Naive thymus-derived CD4-positive, alpha-beta T cell (primary cell): ENCODE measurements around the gene OR4D10. TPM values are rescaled to one million over a fixed set of nuclear protein-coding genes. Genes with fewer than 3 reads are reported as not detected.
"Not testable (repeated sequence)": the region's sequence is repeated elsewhere in the genome, so short reads cannot be mapped to it uniquely, and the experiment has no call there.

ENCODE experiments used
- ATAC-seq: fragments of 150-1000 bp; cut with Tn5 transposase; 2 replicates; pipeline ENCODE4 v1.10.0; 2021; ENCODE audit warnings: mild to moderate bottlenecking, moderate library complexity
- CTCF ChIA-PET: fragments of 350-600 bp; sonication (Branson Sonifier 250); formaldehyde crosslinking; loops from one replicate; lab custom pipeline; 2021; ENCODE audit warnings: antibody characterized with exemption; lab: Charles Lee
- POLR2A ChIA-PET: fragments of 350-600 bp; sonication (Branson Sonifier 250); formaldehyde crosslinking; loops from one replicate; lab custom pipeline; 2021; ENCODE audit warnings: antibody characterized with exemption, inconsistent platforms; lab: Charles Lee
- DNase-seq, 9 donors: peaks; one replicate each; pipeline versions ENCODE4 v3.0.0 to v3.0.0-alpha.2; 2020 to 2022; ENCODE audit warnings: mixed read lengths in 1 of 9
- H3K27ac ChIP-seq: one replicate; pipeline ENCODE4 v1.7.0; 2013; ENCODE audit warnings: mild to moderate bottlenecking, low read depth, low read length, moderate library complexity
- H3K27me3 ChIP-seq, 2 donors: one replicate each; pipeline ENCODE4 v1.7.0; 2013; ENCODE audit warnings: low read length in 2 of 2, mild to moderate bottlenecking in 2 of 2, moderate library complexity in 2 of 2; ENCODE audit not compliant: control insufficient read depth in 2 of 2, insufficient read depth in 2 of 2
- H3K36me3 ChIP-seq, 3 experiments: 1 replicate in 2 of 3; 2 replicates in 1 of 3; pipeline ENCODE4 v1.7.0; 2013; ENCODE audit warnings: low read length in 3 of 3, mild to moderate bottlenecking in 3 of 3, moderate library complexity in 1 of 3; ENCODE audit not compliant: insufficient read depth in 3 of 3, control insufficient read depth in 2 of 3
- H3K4me1 ChIP-seq, 2 donors: one replicate each; pipeline ENCODE4 v1.7.0; 2013; ENCODE audit warnings: low read length in 2 of 2, mild to moderate bottlenecking in 2 of 2, moderate library complexity in 1 of 2; ENCODE audit not compliant: control insufficient read depth in 2 of 2, insufficient read depth in 2 of 2
- H3K4me3 ChIP-seq: 2 replicates; pipeline ENCODE4 v1.7.0; 2013; ENCODE audit warnings: mild to moderate bottlenecking, low read length
- H3K9me3 ChIP-seq, 3 experiments: 1 replicate in 2 of 3; 2 replicates in 1 of 3; pipeline ENCODE4 v1.7.0; 2013; ENCODE audit warnings: low read length in 3 of 3; ENCODE audit not compliant: control insufficient read depth in 2 of 3
- H3K27ac Mint-ChIP-seq, 9 donors: one replicate each; pipeline ENCODE4 v1.8.0; 2020 to 2022; ENCODE audit warnings: mixed read lengths in 9 of 9, mild to moderate bottlenecking in 8 of 9, moderate library complexity in 5 of 9, inconsistent platforms in 2 of 9
- H3K27me3 Mint-ChIP-seq, 5 donors: one replicate each; pipeline ENCODE4 v1.8.0; 2021 to 2022; ENCODE audit warnings: mixed read lengths in 5 of 5, mild to moderate bottlenecking in 1 of 5
- H3K36me3 Mint-ChIP-seq, 5 donors: one replicate each; pipeline ENCODE4 v1.8.0; 2020 to 2022; ENCODE audit warnings: mixed read lengths in 5 of 5, mild to moderate bottlenecking in 3 of 5, inconsistent platforms in 1 of 5
- H3K4me1 Mint-ChIP-seq, 7 donors: one replicate each; pipeline ENCODE4 v1.8.0; 2020 to 2022; ENCODE audit warnings: mixed read lengths in 7 of 7, mild to moderate bottlenecking in 3 of 7, inconsistent platforms in 1 of 7
- H3K4me3 Mint-ChIP-seq, 10 donors: one replicate each; pipeline ENCODE4 v1.8.0; 2020 to 2022; ENCODE audit warnings: mild to moderate bottlenecking in 10 of 10, mixed read lengths in 10 of 10, moderate library complexity in 6 of 10, inconsistent platforms in 2 of 10
- H3K9me3 Mint-ChIP-seq, 11 donors: one replicate each; pipeline ENCODE4 v1.8.0; 2020 to 2022; ENCODE audit warnings: mixed read lengths in 11 of 11, mild to moderate bottlenecking in 4 of 11, inconsistent platforms in 1 of 11, moderate library complexity in 1 of 11
- intact Hi-C, 2 donors: fragments of 100-400 bp; cut with micrococcal nuclease; formaldehyde crosslinking; loops; one replicate each; pipeline ENCODE4 v1.15.1; 2023
- polyA plus RNA-seq, 2 donors: library from polyadenylated mRNA; unstranded; fragments of 300-500 nt; fragmentation: Illumina TruSeq; gene quantifications; one replicate each; pipeline ENCODE4 v1.2.3, GENCODE V29; 2021
- total RNA-seq, 6 experiments: library from RNA in 5 of 6; stranded (reverse) in 5 of 6; gene quantifications; 1 replicate in 5 of 6; 2 replicates in 1 of 6; pipeline ENCODE4 v1.2.3 and lab custom pipeline; 2021 to 2026

Gene OR4D10
- total and polyA plus RNA-seq, 7 experiments from 2014 or later, result not detected

DNA sequence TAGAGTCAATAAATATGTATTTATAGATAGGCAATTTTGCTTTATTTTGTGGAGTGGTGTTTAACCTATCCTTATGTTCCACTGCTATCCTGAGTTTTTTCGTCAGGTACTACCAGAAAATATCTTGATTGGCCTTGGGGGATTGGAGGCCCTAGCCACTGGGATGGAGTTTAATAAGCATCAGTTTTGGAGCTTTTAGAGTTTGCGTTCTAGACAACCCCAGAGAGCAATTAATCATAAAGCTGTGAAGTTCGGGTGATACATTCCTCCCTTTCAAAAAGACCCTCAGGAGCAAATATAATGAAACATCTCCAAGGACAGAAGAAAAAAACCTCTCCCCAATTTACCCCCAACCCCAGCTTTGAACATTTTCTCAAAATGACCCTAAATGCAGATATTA is 36.9 kb upstream of the OR4D10 start, which contains the start of gene OR5A1:
TSS of gene OR5A1 (plus strand) at position 301 of the 400 bp plus-strand sequence. CDS start 6,700 bp downstream, outside the sequence.
- no peaks in the 10 kb centered on the region for H3K4me1 ChIP-seq
- no peaks in the 10 kb centered on the region for H3K9me3 Mint-ChIP-seq
- peaks cover 0 to 2% (median 0%) of the 10 kb centered on the region in 7 donors for H3K4me1 Mint-ChIP-seq
- no peaks in the 10 kb centered on the region for H3K36me3 Mint-ChIP-seq
- H3K4me3 ChIP-seq, result no peak within 1 kb of the TSS
- ChIA-PET POLR2A (no interaction called here), CTCF (no interaction called here)
- ATAC-seq (no peak), DNase-seq (no peak)
- intact Hi-C loops, result no loop called here
- H3K27me3 Mint-ChIP-seq, result peaks cover 0 to 16% (median 9%) of the 10 kb centered on the region in 5 donors
- peaks cover 0 to 3% of the 10 kb centered on the region in 2 donors for H3K27me3 ChIP-seq
- no peak within 1 kb of the TSS for H3K27ac ChIP-seq
- H3K36me3 ChIP-seq, result no peaks in the 10 kb centered on the region
- no peak within 1 kb of the TSS for H3K4me3 Mint-ChIP-seq
- H3K27ac Mint-ChIP-seq, result no peak within 1 kb of the TSS
- H3K9me3 ChIP-seq, result no peaks in the 10 kb centered on the region

DNA sequence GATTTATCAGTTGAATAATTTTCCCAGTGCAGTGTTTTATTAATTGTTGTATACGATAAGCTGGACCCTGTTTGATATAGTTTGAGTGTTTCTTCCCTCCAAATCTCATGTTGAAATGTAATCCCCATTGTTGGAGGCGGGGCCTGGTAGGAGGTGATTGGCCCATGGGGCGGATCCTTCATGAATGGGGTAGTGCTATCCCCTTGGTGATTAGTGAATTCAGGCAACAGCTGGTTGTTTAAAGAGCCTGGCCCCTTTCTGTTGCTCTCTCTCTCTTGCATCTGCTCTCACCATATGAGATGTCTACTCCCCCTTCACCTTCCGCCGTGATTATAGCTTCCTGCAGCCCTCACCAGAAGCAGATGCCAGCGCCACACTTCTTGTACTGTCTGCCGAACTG is 35.3 kb upstream of the OR4D10 start:
- ATAC-seq (no peak), DNase-seq (no peak)
- Mint-ChIP-seq H3K36me3 (no peaks in the 10 kb centered on the region), H3K27ac (no peak overlapping the region), H3K4me1 (peaks cover 0 to 2% (median 0%) of the 10 kb centered on the region in 7 donors), H3K9me3 (no peaks in the 10 kb centered on the region), H3K27me3 (peaks cover 0 to 18% (median 8%) of the 10 kb centered on the region in 5 donors), H3K4me3 (no peak overlapping the region)
- ChIA-PET CTCF (no interaction called here), POLR2A (no interaction called here)
- Histone ChIP-seq H3K27ac (no peak overlapping the region), H3K9me3 (no peaks in the 10 kb centered on the region), H3K36me3 (no peaks in the 10 kb centered on the region), H3K4me1 (no peaks in the 10 kb centered on the region), H3K27me3 (no peaks in the 10 kb centered on the region), H3K4me3 (no peak overlapping the region)
- intact Hi-C loops, result no loop called here

DNA sequence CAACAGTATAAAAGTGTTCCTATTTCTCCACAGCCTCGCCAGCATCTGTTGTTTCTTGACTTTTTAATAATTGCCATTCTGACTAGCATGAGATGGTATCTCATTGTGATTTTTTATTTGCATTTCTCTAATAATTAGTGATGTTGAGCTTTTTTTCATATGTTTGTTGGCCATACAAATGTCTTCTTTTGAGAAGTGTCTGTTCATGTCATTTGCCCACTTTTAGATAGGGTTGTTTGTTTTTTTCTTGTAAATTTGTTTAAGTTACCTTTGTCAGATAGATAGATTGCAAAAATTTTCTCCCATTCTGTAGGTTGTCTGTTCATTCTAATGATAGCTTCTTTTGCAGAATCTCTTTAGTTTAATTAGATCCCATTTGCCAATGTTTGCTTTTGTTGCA is 27.5 kb upstream of the OR4D10 start:
- H3K27ac ChIP-seq, ATAC-seq, H3K36me3 ChIP-seq, H3K4me1 Mint-ChIP-seq, DNase-seq, H3K27me3 ChIP-seq, POLR2A ChIA-PET, intact Hi-C loops, H3K36me3 Mint-ChIP-seq, H3K4me3 ChIP-seq, H3K9me3 ChIP-seq, H3K27ac Mint-ChIP-seq, H3K4me1 ChIP-seq, H3K4me3 Mint-ChIP-seq: not testable (repeated sequence)
- Mint-ChIP-seq H3K27me3 (peaks cover 5 to 19% (median 7%) of the 10 kb centered on the region in 5 donors), H3K9me3 (peaks cover 0 to 19% (median 6%) of the 10 kb centered on the region in 11 donors)
- CTCF ChIA-PET, result interaction anchor here (0.7 kb wide), 1 partner anchor 1107 kb away, joined by 3 read pairs; no protein-coding TSS in a partner anchor

DNA sequence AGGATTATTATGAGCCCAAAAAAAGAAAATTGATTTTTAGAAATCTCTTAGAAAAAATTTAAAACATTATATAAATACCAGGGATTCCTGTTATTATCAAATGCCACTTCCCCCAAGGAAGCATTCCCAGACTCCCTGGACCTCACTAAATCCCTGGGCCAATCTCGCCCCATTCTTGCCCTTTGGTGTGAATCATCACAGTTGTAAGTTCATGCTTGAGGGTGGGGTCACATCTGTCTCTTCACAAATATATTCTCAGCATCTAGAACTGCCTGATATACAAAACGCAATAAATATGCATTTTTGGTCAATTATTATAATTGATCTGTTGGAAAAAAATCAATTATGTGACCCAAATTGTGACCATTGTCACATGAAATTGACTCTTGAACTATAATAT is 24.6 kb upstream of the OR4D10 start:
- intact Hi-C loops, result no loop called here

DNA sequence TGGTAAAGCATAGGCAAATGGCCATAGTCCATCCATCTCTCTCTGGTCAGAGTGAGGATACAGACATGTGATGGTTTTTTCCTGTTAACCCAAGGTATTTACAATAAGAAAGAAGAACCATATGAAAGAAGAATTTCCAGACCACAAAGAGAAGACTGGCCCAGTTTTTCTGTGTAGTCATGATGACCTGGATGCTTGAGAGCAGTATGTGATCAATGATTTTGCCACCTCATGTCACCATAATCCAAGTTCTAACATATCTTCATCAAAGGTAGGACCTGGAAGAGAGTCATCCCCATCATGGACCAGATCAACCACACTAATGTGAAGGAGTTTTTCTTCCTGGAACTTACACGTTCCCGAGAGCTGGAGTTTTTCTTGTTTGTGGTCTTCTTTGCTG is 16.5 kb upstream of the OR4D10 start, which contains the start of gene OR4D6:
TSS of gene OR4D6 (plus strand) at position 301 of the 400 bp plus-strand sequence. CDS start at position 301, 0 bp downstream.
- no peak within 1 kb of the TSS for H3K4me3 ChIP-seq
- ChIA-PET POLR2A (no interaction called here), CTCF (no interaction called here)
- ATAC-seq (no peak), DNase-seq (no peak)
- Mint-ChIP-seq H3K9me3 (no peaks in the 10 kb centered on the region), H3K27me3 (peaks cover 5 to 33% (median 11%) of the 10 kb centered on the region in 5 donors), H3K36me3 (no peaks in the 10 kb centered on the region), H3K27ac (no peak within 1 kb of the TSS), H3K4me3 (no peak within 1 kb of the TSS), H3K4me1 (no peaks in the 10 kb centered on the region)
- no peaks in the 10 kb centered on the region for H3K27me3 ChIP-seq
- H3K9me3 ChIP-seq, result no peaks in the 10 kb centered on the region
- H3K36me3 ChIP-seq, result no peaks in the 10 kb centered on the region
- no peaks in the 10 kb centered on the region for H3K4me1 ChIP-seq
- no peak within 1 kb of the TSS for H3K27ac ChIP-seq
- intact Hi-C loops, result no loop called here

More for the DNA sequence above, 24.6 kb upstream of the OR4D10 start:
- Mint-ChIP-seq H3K4me3 (no peak overlapping the region), H3K27ac (no peak overlapping the region), H3K36me3 (peaks cover 0 to 5% (median 0%) of the 10 kb centered on the region in 5 donors), H3K4me1 (no peaks in the 10 kb centered on the region), H3K27me3 (peaks cover 5 to 12% (median 7%) of the 10 kb centered on the region in 5 donors), H3K9me3 (peaks cover 0 to 19% (median 6%) of the 10 kb centered on the region in 11 donors)
- Histone ChIP-seq H3K4me1 (no peaks in the 10 kb centered on the region), H3K4me3 (no peak overlapping the region), H3K27me3 (no peaks in the 10 kb centered on the region), H3K36me3 (no peaks in the 10 kb centered on the region), H3K9me3 (no peaks in the 10 kb centered on the region), H3K27ac (no peak overlapping the region)
- ATAC-seq (no peak), DNase-seq (no peak)
- CTCF ChIA-PET, result no interaction called here
- POLR2A ChIA-PET, result no interaction called here

DNA sequence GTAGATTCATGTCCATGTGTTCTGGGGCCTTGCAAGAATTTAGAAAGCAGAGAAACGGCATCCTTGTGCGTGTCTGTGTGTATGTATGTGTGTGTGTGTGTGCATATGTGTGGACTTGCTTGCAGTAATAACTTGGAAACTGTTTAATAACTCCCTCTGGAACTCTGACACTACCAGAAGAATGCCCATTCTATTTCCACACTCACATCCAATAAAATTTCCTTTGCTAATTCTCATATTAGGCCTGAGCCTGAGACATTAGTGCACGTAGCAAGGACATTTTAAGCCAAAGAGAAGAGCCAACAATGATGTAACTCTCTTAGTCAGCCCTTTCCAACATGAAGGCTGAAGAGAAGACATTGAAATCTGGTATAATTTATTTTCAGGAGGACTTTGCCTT is 13.2 kb upstream of the OR4D10 start:
- no peak overlapping the region for H3K27ac Mint-ChIP-seq
- intact Hi-C loops, result no loop called here
- H3K9me3 ChIP-seq, result no peaks in the 10 kb centered on the region
- ChIA-PET CTCF (no interaction called here), POLR2A (no interaction called here)
- no peaks in the 10 kb centered on the region for H3K36me3 Mint-ChIP-seq
- no peaks in the 10 kb centered on the region for H3K9me3 Mint-ChIP-seq
- H3K36me3 ChIP-seq, result no peaks in the 10 kb centered on the region
- H3K27me3 ChIP-seq, result no peaks in the 10 kb centered on the region
- H3K4me1 Mint-ChIP-seq, result no peaks in the 10 kb centered on the region
- H3K4me1 ChIP-seq, result no peaks in the 10 kb centered on the region
- no peak overlapping the region for H3K4me3 Mint-ChIP-seq
- no peak overlapping the region for H3K4me3 ChIP-seq
- DNase-seq (no peak), ATAC-seq (no peak)
- peaks cover 10 to 43% (median 32%) of the 10 kb centered on the region in 5 donors for H3K27me3 Mint-ChIP-seq
- H3K27ac ChIP-seq, result no peak overlapping the region

DNA sequence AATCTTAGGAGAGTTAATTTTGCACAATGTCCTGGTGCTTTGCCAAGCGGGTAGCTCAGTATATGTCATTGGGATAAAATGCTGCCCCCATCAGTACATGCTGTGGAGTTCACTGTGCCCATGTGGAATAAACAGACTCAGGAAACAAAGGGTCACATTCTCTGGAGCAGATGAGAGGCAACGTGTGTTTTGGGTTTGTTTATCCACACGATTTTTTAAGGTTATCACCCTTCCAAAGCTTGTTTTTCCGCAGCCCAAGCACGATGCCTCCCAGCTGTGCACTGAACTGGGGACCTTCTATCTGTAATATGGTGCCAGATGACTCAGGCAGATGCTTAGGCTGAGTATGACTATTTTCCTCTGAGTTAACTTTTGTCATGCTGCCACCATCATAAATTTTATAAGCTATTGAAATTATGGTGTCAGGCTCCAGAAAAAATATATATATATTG is 9.9 kb upstream of the OR4D10 start:
- H3K27me3 ChIP-seq, result no peaks in the 10 kb centered on the region
- ChIA-PET POLR2A (no interaction called here), CTCF (no interaction called here)
- Mint-ChIP-seq H3K36me3 (no peaks in the 10 kb centered on the region), H3K9me3 (peaks cover 0 to 4% (median 0%) of the 10 kb centered on the region in 11 donors), H3K4me3 (no peak overlapping the region), H3K27me3 (peaks cover 9 to 42% (median 38%) of the 10 kb centered on the region in 5 donors), H3K27ac (no peak overlapping the region), H3K4me1 (no peaks in the 10 kb centered on the region)
- intact Hi-C loops, result no loop called here
- DNase-seq (no peak), ATAC-seq (no peak)
- H3K4me3 ChIP-seq, result no peak overlapping the region
- H3K36me3 ChIP-seq, result no peaks in the 10 kb centered on the region
- H3K27ac ChIP-seq, result no peak overlapping the region
- no peaks in the 10 kb centered on the region for H3K9me3 ChIP-seq
- no peaks in the 10 kb centered on the region for H3K4me1 ChIP-seq
